A172 (cell line): ENCODE results near the gene RASSF6. TPM values are rescaled to one million over a fixed set of nuclear protein-coding genes. Genes with fewer than 3 reads are reported as not detected.
"Not testable (repeated sequence)": the region's sequence is repeated elsewhere in the genome, so short reads cannot be mapped to it uniquely, and the experiment has no call there.

Experiments
- DNase-seq: peaks from one replicate; pipeline ENCODE4 v3.0.0-alpha.2; 2015; ENCODE audit warnings: low spot score
- total RNA-seq: library from RNA; depleted of rRNA; stranded (reverse); fragments of >200 nt; shearing (Covaris generic); gene quantifications from 2 replicates; pipeline ENCODE4 v1.2.3, GENCODE V29; 2014; rRNA removed

The RASSF6 gene
- total RNA-seq, 1 experiment from 2014 or later = 0.02 TPM

DNA sequence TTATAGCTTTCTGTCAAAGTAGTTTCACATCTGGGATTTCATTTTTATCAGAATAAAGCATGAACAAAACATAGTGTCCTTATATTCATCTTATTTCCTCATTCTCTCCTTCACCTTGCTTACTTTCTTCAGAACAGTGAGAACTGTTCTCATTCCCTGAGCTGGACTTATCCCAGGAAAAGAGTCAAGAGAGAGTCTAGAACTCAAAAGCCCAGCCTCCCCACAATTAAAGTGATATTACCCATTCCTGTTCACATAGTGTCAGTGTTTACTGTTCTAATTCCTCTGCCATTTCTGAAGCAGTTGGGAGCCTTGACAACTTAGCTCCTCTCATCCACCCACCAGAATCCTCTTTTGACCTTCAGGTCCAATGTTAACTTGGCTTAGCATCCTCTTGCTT lies 42.9 kb downstream of the RASSF6 start:
- no peak for DNase-seq

DNA sequence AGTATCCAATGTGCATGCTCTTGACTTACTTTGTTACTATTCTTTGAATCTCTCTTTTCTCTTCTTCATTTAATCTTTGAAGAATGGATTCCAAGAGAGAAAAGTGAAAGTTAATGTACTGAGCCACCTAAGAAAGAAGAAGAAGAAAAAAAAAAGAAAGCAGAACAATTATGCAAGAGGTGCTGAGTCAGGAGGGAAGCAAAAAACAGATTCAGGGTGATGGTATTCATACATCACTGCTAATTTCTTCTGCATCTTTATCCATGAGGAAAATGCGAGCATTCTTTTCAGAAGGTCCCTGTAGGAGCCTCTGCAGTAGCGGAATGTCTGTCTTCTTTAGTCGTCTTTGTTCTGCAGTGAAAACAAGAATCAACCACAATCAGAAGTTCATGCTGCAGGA lies 43.9 kb downstream of the RASSF6 start:
- no peak for DNase-seq

DNA sequence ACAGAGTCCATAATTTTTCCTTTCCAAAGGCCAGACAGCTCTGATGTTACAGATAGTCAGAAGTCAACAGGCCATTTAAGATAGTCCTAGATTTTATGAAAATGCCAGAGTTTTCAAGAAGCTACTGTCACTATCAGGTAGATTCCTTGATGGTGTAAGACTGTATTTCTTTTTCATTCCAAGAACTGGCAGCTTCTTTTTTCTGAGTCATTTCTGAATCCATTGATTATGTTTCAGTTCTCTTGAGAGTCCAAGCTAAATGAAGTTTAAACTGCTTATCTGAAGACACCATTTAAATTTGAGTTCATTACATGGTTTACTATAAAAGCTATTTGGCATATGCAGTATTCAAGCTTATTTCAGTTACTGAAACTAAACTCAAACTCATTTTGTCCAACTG lies 44.6 kb downstream of the RASSF6 start:
- DNase-seq = no peak

DNA sequence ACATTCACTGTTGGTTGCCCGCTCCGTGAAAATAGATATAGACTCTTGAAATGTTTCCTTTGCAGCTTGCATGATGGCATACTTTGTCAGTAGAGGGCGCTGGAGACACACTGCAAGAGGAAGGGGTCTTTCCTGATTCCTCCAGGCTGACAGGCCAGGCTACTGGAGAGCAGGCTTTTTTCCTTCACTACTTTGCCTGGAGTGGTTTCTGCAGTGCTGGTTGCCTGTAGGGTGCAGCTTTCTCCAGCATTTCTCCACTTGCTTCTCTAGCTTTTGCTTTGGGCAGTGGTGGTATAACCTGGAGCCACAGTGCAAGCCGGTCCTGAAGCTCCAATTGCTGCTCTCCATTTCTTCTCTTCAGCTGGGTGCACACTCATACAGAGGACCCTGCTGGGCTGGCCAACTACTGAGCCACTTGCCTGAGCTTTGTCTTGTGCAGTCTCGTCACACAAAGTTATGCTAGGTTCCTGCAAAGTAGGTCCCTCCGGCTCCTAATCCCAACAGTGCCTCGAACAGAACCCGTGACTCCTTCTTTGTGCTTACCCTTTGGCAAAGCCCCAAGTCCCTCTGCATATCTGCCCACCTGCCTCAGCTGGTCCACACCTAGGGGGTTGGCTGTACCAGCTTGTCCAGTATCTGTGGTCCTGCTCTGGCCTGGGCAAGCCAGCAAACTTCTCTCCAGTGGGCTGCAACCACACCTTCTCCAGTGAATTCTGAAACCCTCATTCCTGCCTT lies 46.3 kb downstream of the RASSF6 start:
- peak; percentile 44 for DNase-seq

DNA sequence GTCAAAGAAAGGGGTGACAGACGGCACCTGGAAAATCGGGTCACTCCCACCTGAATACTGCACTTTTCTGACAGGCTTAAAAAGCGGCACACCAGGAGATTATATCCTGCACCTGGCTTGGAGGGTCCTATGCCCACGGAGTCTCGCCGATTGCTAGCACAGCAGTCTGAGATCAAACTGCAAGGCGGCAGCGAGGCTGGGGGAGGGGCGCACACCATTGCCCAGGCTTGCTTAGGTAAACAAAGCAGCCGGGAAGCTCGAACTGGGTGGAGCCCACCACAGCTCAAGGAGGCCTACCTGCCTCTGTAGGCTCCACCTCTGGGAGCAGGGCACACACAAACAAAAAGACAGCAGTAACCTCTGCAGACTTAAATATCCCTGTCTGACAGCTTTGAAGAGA lies 69.4 kb downstream of the RASSF6 start:
- not testable (repeated sequence) for DNase-seq

DNA sequence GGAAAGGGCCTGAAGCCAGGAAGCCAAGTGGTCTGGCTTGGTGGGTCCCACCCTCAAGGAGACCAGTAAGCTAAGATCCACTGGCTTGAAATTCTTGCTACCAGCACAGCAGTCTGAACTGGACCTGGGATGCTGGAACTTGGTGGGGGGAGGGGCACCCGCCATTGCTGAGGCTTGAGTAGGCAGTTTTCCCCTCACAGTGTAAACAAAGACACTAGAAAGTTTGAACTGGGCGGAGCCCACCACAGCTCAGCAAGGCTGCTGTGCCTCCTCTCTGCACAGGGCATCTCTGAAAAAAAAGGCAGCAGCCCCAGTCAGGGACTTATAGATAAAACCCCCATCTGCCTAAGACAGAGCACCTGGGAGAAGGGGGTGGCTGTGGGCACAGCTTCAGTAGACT lies 75.6 kb downstream of the RASSF6 start:
- no peak for DNase-seq

DNA sequence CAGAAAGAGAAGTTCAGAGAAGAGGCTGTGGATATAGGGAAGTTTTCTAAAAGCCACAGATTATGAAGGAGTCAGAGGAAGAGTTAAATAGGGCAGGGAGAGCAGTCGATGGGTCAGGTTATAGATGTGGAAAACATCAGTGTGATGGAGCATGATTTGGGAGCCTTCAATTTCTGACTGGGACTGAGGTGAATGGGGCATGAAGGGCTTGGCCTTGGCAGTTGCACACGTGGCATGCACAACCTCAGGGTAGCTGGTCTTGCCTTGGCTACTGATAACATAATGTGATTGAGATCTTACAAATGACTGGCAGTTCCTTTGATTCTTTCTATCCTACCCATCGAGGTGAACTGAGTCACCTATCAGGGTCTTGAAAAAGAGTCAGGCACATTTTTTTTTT lies 79.0 kb downstream of the RASSF6 start:
- no peak for DNase-seq

DNA sequence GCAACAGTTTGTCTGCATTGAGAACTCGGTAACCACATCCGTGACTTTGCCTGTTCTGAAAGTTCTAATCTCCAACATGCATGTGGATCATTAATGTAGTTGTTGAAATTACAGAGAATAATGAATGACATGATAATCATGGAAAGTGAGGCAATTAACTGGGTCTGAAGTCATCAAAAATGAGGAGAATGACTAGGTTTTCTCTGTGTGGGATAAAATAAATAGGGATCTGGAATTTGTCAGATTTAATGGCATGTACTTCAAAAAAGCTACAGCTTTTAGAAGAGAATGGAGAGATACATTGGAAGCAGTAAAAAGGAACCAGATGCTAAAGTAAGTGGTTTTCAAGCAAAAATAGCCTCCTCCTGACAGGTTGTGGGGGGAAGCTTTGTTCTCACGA lies 79.4 kb downstream of the RASSF6 start:
- DNase-seq = no peak

DNA sequence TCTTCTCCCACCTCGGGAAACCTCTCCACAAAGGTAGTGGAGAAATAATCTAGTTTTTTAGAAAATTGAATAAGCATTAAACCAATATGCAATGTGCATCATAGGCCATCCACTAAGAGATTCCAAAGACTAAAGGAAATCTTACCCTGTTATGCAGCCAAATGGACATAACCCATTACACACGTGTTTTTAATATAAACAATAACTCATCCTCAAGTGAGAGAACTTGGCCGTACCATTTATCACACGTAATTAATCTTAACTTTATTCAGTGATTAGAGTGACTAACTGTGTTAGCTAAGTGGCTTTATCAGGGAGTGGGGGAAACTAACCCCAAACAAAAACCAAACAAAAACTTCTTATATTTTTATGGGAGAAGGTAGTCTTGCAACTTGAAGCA lies 80.8 kb downstream of the RASSF6 start:
- no peak for DNase-seq

DNA sequence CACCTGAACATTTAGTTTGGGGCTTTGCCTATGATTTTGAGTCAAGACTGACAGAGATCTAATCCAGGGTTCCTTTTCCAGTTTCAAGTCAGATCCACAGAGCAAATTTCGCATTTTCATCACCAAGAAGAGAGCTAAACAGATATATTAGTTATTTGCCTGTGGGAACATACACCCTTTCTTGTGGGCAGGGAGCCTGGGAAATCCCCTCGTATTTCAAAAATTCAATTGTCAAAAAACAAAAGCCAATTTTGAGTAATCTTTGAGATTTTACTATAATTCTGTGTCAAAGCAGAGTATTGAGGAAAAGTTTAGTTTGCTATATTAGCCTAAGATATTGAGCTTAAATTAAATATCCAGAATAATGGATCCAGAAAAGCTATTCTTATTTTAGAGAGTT lies 82.1 kb downstream of the RASSF6 start:
- no peak for DNase-seq

DNA sequence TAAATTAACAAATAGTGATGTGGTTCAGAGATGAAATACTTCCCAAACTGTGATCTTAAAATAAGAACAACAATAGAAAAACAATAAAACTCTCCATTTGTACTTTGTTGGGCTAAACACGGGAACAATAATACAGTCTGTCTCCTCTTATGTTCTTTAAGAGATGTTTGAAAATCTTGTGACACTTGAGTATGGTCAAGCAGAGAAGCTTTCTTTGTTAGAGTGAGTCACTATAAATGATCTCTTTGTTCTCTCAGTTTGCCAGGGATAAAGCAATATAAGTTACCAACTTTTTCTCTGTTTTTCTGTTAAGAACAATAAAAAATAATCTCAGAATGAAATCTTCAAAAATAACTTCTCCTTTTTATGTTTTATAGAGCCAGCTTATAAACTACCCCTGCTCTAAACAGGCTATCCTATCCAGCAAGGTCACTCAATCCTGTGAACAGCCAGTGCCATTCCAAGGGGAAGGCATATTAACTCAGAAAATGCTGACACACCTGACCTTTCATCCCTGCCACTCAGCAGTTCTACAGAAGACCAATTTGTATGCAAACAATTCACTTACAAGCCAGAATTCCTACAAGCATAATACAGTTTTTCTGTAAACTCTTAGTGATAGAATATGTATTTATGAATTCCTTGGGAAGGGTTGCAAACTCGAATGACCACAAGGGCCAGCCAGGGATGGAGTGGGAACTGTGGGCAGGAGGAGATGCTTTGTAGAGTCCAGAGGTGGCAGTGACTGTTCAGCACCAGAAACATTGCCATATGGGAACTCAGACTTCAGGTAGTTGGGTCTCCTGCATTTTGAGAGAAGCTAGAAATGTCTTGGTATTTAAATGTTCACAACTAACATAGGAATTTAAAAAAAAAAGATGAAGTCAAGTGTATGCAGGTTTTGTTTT lies 86.5 kb downstream of the RASSF6 start:
- DNase-seq = no peak

DNA sequence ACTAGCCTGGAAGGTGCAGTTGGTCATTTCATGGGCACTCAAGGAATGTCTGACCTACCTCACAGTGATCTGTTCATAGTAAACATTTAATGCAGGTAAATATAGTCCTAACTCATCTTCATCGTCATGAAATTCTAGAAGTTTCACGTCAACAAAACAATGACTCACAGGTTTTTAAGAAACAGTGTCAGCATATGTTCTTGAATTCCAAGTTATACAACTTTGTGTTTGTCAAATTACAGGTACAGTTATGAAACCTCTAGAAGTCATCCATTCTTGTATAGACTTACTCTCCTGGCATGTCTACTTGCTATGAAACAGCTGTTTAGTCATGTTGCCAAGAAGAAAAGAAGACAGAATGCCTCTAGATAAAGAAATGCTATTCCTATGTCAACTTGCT lies 92.1 kb downstream of the RASSF6 start:
- DNase-seq = no peak

DNA sequence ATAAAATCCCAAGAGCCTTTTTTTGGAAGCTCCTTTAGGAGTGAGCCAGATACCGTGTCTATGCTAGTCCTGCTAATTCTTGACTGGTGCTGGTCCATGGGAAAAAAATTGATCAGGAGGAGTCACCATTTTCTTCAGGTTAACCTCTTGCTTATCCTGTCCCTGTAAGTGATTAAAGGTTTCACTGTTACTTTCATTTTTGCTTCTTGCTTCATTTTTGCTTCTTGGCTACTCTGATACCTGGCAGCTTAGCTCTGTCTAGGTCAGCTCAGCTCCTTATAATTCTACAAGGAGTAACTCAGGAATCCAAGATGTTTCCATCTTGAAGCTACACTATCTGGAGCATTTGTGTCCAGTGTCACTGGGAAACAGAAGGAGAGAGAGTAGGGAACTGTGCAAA lies 93.0 kb downstream of the RASSF6 start:
- DNase-seq = no peak

DNA sequence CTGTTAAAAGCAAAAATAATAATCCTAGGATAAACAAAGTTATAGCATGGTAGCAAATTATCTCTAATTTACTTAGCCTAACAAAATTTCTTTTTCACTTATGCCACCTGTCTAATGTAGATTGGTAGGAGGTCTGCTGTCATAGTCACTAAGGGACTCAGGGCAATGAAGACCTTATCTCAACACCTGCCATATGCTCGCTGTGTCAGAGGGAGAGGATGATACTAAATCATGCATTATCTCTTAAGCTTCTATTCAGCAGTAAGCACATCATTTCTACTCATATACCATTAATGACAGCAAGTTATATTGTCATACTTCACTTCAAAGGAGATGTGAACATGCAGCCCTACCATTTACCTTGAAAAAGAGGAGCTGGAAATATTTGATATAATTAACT lies 94.6 kb downstream of the RASSF6 start:
- no peak for DNase-seq

DNA sequence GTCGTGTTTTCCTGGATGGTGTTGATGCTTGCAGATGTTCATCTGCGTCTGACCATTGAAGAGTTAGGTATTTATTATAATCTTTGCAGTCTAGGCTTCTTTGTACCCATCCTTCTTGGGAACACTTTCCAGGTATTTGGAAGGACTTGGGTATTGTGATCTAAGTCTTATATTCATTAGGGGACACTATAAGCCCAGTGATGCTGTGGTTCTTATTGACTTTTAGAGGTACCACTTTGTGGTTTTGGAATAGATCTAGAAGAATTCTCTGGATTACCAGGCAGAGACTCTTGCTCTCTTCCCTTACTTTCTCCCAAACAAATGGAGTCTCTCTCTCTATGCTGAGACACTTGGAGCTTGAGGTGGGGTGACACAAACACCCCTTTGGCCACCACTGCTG lies 97.1 kb downstream of the RASSF6 start:
- no peak for DNase-seq

Other genes with a start within 250 kb of the RASSF6 start
- gene ALB, start 216.1 kb downstream of the RASSF6 start, total RNA-seq = not detected in 2 replicates
- 0.84 TPM in 1 of 2 replicates, not detected in the other for gene AFP, start 184.2 kb downstream of the RASSF6 start, total RNA-seq
- not detected in 2 replicates for gene AFM, start 138.7 kb downstream of the RASSF6 start, total RNA-seq
- 0.09 TPM in 1 of 2 replicates, not detected in the other for gene CXCL8, start 120.1 kb upstream of the RASSF6 start, total RNA-seq
- gene CXCL6, start 216.2 kb upstream of the RASSF6 start, total RNA-seq = not detected in 2 replicates
- gene PF4V1, start 232.9 kb upstream of the RASSF6 start, total RNA-seq = not detected in 2 replicates
- gene CXCL1, start 249.0 kb upstream of the RASSF6 start, total RNA-seq = not detected in 2 replicates